Measurements from ENCODE around the gene TAPBP.
"Not testable (repeated sequence)": the region's sequence is repeated elsewhere in the genome, so short reads cannot be mapped to it uniquely, and the experiment has no call there.

TAPBP gene

GRCh38 chr6:33277663-33278391 lies 36.1 kb downstream of the TAPBP start:
- peaks cover 7% of the 10 kb centered on the region for H3K4me1 ChIP-seq (ENCODE audit: insufficient read depth, insufficient read length)
- no peaks in the 10 kb centered on the region for H3K27me3 ChIP-seq (ENCODE audit: insufficient read depth, insufficient read length)
- DNase-seq (ENCODE audit: low read depth, low spot score), result no peak
- TF ChIP-seq SUZ12 (IDR thresholded peaks at IDR 0.05; ENCODE audit: extremely low read depth, insufficient read depth, insufficient read length) (no peak), ZNF274 (IDR thresholded peaks at IDR 0.05; ENCODE audit: low read depth, low read length) (no peak), YY1 (IDR thresholded peaks at IDR 0.05; ENCODE audit: insufficient read depth, insufficient read length) (no peak)
- peaks cover 87% of the 10 kb centered on the region for H3K36me3 ChIP-seq (ENCODE audit: insufficient read depth, insufficient read length, low read length)
- H3K9ac ChIP-seq (ENCODE audit: insufficient read length, low read depth), result peak overlapping the region; percentile 81
- peak overlapping the region; percentile 35 for H3K4me3 ChIP-seq (ENCODE audit: insufficient read length, low read depth)
- peaks cover 7% of the 10 kb centered on the region; the same call in 1 of the 2 replicates for H3K9me3 ChIP-seq (ENCODE audit: insufficient read depth, low read length)

- TF ChIP-seq SUZ12 (IDR thresholded peaks at IDR 0.05; ENCODE audit: extremely low read depth, insufficient read depth, insufficient read length) (no peak), YY1 (IDR thresholded peaks at IDR 0.05; ENCODE audit: insufficient read depth, insufficient read length) (no peak), ZNF274 (IDR thresholded peaks at IDR 0.05; ENCODE audit: low read depth, low read length) (no peak)
- Histone ChIP-seq H3K9me3 (ENCODE audit: insufficient read depth, low read length) (peaks cover 7% of the 10 kb centered on the region; the same call in 1 of the 2 replicates), H3K27me3 (ENCODE audit: insufficient read depth, insufficient read length) (no peaks in the 10 kb centered on the region), H3K36me3 (ENCODE audit: insufficient read depth, insufficient read length, low read length) (peaks cover 87% of the 10 kb centered on the region), H3K4me1 (ENCODE audit: insufficient read depth, insufficient read length) (peaks cover 7% of the 10 kb centered on the region), H3K4me3 (ENCODE audit: insufficient read length, low read depth) (peak within 1 kb of the TSS; percentile 35), H3K9ac (ENCODE audit: insufficient read length, low read depth) (peak within 1 kb of the TSS; percentile 81)
- no peak for DNase-seq (ENCODE audit: low read depth, low spot score)
These were observed 36.8 kb downstream of the TAPBP start, which contains the start of gene B3GALT4 for GRCh38 chr6:33276864-33277662. B3GALT4 (plus strand) TSS chr6:33277123; CDS start chr6:33277420, 297 bp downstream.

- Histone ChIP-seq H3K9me3 (ENCODE audit: insufficient read depth, low read length) (peaks cover 7% of the 10 kb centered on the region; the same call in 1 of the 2 replicates), H3K27me3 (ENCODE audit: insufficient read depth, insufficient read length) (no peaks in the 10 kb centered on the region), H3K36me3 (ENCODE audit: insufficient read depth, insufficient read length, low read length) (peaks cover 83% of the 10 kb centered on the region), H3K9ac (ENCODE audit: insufficient read length, low read depth) (peak overlapping the region; percentile 81), H3K4me3 (ENCODE audit: insufficient read length, low read depth) (peak overlapping the region; percentile 35), H3K4me1 (ENCODE audit: insufficient read depth, insufficient read length) (peaks cover 7% of the 10 kb centered on the region)
- DNase-seq (ENCODE audit: low read depth, low spot score), result no peak
- TF ChIP-seq ZNF274 (IDR thresholded peaks at IDR 0.05; ENCODE audit: low read depth, low read length) (no peak), SUZ12 (IDR thresholded peaks at IDR 0.05; ENCODE audit: extremely low read depth, insufficient read depth, insufficient read length) (no peak), YY1 (IDR thresholded peaks at IDR 0.05; ENCODE audit: insufficient read depth, insufficient read length) (no peak)
These were observed 37.4 kb downstream of the TAPBP start for GRCh38 chr6:33276581-33276863.

GRCh38 chr6:33275795-33276580 lies 37.9 kb downstream of the TAPBP start:
- Histone ChIP-seq H3K36me3 (ENCODE audit: insufficient read depth, insufficient read length, low read length) (peaks cover 78% of the 10 kb centered on the region), H3K4me3 (ENCODE audit: insufficient read length, low read depth) (peak overlapping the region; percentile 35), H3K9ac (ENCODE audit: insufficient read length, low read depth) (peak overlapping the region; percentile 81)
- H3K27me3 ChIP-seq (ENCODE audit: insufficient read depth, insufficient read length); H3K4me1 ChIP-seq (ENCODE audit: insufficient read depth, insufficient read length); DNase-seq (ENCODE audit: low read depth, low spot score); H3K9me3 ChIP-seq (ENCODE audit: insufficient read depth, low read length): not testable (repeated sequence)

- Histone ChIP-seq H3K9ac (ENCODE audit: insufficient read length, low read depth) (peak overlapping the region; percentile 97), H3K36me3 (ENCODE audit: insufficient read depth, insufficient read length, low read length) (peaks cover 69% of the 10 kb centered on the region), H3K27me3 (ENCODE audit: insufficient read depth, insufficient read length) (no peaks in the 10 kb centered on the region), H3K4me3 (ENCODE audit: insufficient read length, low read depth) (peak overlapping the region; percentile 86), H3K4me1 (ENCODE audit: insufficient read depth, insufficient read length) (peaks cover 7% of the 10 kb centered on the region), H3K9me3 (ENCODE audit: insufficient read depth, low read length) (no peaks in the 10 kb centered on the region)
- no peak for TF ChIP-seq YY1 (IDR thresholded peaks at IDR 0.05; ENCODE audit: insufficient read depth, insufficient read length)
- no peak for TF ChIP-seq SUZ12 (IDR thresholded peaks at IDR 0.05; ENCODE audit: extremely low read depth, insufficient read depth, insufficient read length)
- DNase-seq (ENCODE audit: low read depth, low spot score), result no peak
These were observed 39.7 kb downstream of the TAPBP start for GRCh38 chr6:33273924-33274902.

- no peak for TF ChIP-seq SUZ12 (IDR thresholded peaks at IDR 0.05; ENCODE audit: extremely low read depth, insufficient read depth, insufficient read length)
- no peak for TF ChIP-seq ZNF274 (IDR thresholded peaks at IDR 0.05; ENCODE audit: low read depth, low read length)
- no peak for TF ChIP-seq YY1 (IDR thresholded peaks at IDR 0.05; ENCODE audit: insufficient read depth, insufficient read length)
- Histone ChIP-seq H3K4me1 (ENCODE audit: insufficient read depth, insufficient read length) (peaks cover 7% of the 10 kb centered on the region), H3K9me3 (ENCODE audit: insufficient read depth, low read length) (no peaks in the 10 kb centered on the region), H3K27me3 (ENCODE audit: insufficient read depth, insufficient read length) (no peaks in the 10 kb centered on the region), H3K4me3 (ENCODE audit: insufficient read length, low read depth) (peak overlapping the region; percentile 86), H3K9ac (ENCODE audit: insufficient read length, low read depth) (peak overlapping the region; percentile 97), H3K36me3 (ENCODE audit: insufficient read depth, insufficient read length, low read length) (peaks cover 69% of the 10 kb centered on the region)
- DNase-seq (ENCODE audit: low read depth, low spot score), result no peak
These were observed 40.6 kb downstream of the TAPBP start for GRCh38 chr6:33273129-33273923.
